ENCODE measurements around the gene TMEM95. TPM values are rescaled to one million over a fixed set of nuclear protein-coding genes. Genes with fewer than 3 reads are reported as not detected.
"Not testable (repeated sequence)": the region's sequence is repeated elsewhere in the genome, so short reads cannot be mapped to it uniquely, and the experiment has no call there.

TMEM95 gene
- total RNA-seq, 1 donor from 2014 or later = not detected

DNA sequence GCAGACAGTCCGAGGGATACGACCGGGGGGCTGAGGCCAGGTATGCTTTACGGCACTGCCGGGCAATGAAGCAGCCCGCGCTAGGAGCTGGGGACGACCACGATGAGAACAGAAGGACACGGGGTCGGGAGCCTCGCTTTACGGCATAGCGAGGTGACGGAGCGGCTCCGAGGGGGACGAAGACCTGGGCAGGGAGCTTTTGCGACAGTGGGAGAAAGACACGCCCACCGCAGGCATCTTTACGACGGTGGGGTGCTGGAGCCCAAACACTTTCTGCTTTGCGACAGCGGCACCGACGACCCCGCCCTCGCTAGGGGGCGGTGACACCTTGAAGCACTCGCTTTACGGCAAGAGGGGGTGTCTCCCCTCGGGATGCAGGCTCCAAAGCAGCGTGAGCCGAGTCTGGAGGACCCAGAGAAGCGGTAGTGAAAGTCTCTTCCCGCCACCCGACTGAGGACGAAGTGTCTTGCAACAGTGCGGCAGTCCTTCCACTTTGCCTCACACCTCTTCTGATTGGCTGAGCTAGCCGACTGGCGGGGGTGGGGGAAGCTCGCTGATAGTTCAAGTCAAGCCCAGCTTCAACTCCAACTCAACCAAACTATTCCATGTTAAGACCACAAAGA lies 25.5 kb upstream of the TMEM95 start:
- intact Hi-C loops (cut with micrococcal nuclease) = loop anchor here (1.0 to 2.0 kb wide), 2 partner anchors 15 to 21 kb away; partner anchors contain the start of gene GPS2
- H3K4me3 Mint-ChIP-seq = peak overlapping the region; percentile 91
- H3K4me1 Mint-ChIP-seq = peaks cover 38% of the 10 kb centered on the region
- H3K36me3 Mint-ChIP-seq (ENCODE audit: low read depth) = peaks cover 3% of the 10 kb centered on the region
- peak overlapping the region; percentile 91 for H3K27ac Mint-ChIP-seq
- DNase-seq = peak; percentile 99
- no peaks in the 10 kb centered on the region for H3K9me3 Mint-ChIP-seq
- H3K27me3 Mint-ChIP-seq = no peaks in the 10 kb centered on the region

DNA sequence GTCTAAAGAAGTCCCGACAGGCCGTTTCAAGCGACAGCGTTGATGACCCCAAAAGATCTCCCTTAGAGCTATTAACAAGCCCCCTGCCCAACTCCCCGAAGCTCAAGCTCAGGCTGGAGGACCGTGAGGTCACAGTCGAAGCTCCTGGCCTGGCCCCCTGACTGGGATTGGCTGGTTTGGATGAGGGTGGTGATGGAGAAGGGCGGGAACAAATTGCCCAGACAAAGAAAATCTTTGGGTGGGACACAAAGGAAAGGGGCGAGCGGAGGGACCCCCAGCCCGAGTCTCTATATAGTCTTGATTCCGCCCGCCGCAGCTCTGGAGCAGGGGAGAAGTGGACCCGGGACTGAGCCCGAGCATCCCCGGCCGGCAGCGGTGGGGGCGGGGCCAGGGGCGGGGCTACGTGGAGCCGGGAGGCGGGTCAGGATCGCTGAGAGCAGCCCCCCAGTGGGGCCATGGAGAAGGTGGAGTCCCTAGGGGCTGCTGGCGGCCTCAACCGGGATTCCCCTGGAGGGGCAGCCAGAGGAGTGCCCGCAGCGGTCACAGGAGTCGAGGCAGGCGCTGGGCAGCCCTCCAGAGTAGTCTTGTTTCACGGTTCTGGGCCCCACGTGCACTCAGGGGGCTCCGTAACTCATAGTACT lies 24.8 kb upstream of the TMEM95 start:
- Mint-ChIP-seq H3K36me3 (ENCODE audit: low read depth) (no peaks in the 10 kb centered on the region), H3K4me1 (peaks cover 40% of the 10 kb centered on the region), H3K27me3 (no peaks in the 10 kb centered on the region), H3K27ac (peak overlapping the region; percentile 91), H3K4me3 (peak overlapping the region; percentile 91), H3K9me3 (no peaks in the 10 kb centered on the region)
- intact Hi-C loops (cut with micrococcal nuclease) = loop anchor here (1.0 to 2.0 kb wide), 2 partner anchors 15 to 22 kb away; partner anchors contain the start of gene GPS2
- DNase-seq = peak; percentile 94

DNA sequence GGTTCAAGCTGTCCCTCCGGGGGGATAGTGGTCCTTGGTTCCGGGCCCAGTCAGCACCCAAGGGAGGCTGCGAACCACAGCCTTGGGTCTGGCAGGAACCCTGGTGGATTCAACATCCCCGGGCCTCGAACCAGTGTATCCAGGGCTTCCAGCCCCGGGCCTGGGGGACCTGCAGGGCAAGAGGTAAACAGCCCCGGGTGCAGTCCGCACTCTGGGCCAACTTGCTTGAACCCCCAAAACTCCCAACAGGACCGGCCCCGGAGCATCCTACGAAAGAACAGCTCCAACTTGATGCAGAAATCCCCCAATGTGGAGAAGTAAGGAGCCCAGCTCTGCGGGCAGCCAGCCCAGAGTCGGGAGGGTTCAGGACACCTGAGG lies 24.3 kb upstream of the TMEM95 start:
- Mint-ChIP-seq H3K4me3 (peak overlapping the region; percentile 91), H3K36me3 (ENCODE audit: low read depth) (no peaks in the 10 kb centered on the region), H3K27me3 (no peaks in the 10 kb centered on the region), H3K4me1 (peaks cover 45% of the 10 kb centered on the region), H3K27ac (peak overlapping the region; percentile 91), H3K9me3 (no peaks in the 10 kb centered on the region)
- no peak for DNase-seq
- intact Hi-C loops (cut with micrococcal nuclease) = no loop called here

- Mint-ChIP-seq H3K4me1 (peaks cover 50% of the 10 kb centered on the region), H3K9me3 (no peaks in the 10 kb centered on the region), H3K27ac (peak overlapping the region; percentile 85), H3K27me3 (no peaks in the 10 kb centered on the region), H3K36me3 (ENCODE audit: low read depth) (peaks cover 3% of the 10 kb centered on the region), H3K4me3 (peak overlapping the region; percentile 72)
- intact Hi-C loops (cut with micrococcal nuclease) = no loop called here
- no peak for DNase-seq
Observed at GRCh38 chr17:7332111-7332510, 22.8 kb upstream of the TMEM95 start.

GRCh38 chr17:7332600-7333069 lies 22.3 kb upstream of the TMEM95 start:
- H3K4me3 Mint-ChIP-seq = peak overlapping the region; percentile 72
- H3K4me1 Mint-ChIP-seq = peaks cover 52% of the 10 kb centered on the region
- H3K36me3 Mint-ChIP-seq (ENCODE audit: low read depth); H3K9me3 Mint-ChIP-seq; intact Hi-C loops (cut with micrococcal nuclease); H3K27me3 Mint-ChIP-seq: not testable (repeated sequence)
- DNase-seq = peak; percentile 85
- H3K27ac Mint-ChIP-seq = peak overlapping the region; percentile 85

GRCh38 chr17:7334938-7335538 lies 19.9 kb upstream of the TMEM95 start:
- peaks cover 15% of the 10 kb centered on the region for H3K36me3 Mint-ChIP-seq (ENCODE audit: low read depth)
- intact Hi-C loops (cut with micrococcal nuclease) = no loop called here
- peak overlapping the region; percentile 86 for H3K27ac Mint-ChIP-seq

DNA sequence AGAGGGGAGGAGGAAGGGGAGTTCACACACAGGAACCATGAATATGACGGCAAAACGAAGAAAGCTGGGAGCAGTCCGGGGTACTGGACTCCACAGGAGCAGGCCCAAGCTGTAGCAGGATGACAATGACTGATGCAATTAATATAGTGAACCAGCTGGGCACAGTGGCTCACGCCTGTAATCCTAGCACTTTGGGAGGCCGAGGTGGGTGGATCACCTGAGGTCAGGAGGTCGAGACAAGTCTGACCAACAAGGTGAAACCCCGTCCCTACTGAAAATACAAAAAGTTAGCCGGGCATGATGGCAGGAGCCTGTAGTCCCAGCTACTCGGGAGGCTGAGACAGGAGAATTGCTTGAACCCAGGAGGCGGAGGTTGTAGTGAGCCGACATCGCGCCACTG lies 19.2 kb upstream of the TMEM95 start:
- not testable (repeated sequence) for H3K27me3 Mint-ChIP-seq, DNase-seq, H3K9me3 Mint-ChIP-seq
- Mint-ChIP-seq H3K36me3 (ENCODE audit: low read depth) (peaks cover 20% of the 10 kb centered on the region), H3K27ac (peak overlapping the region; percentile 86), H3K4me3 (peak overlapping the region; percentile 91), H3K4me1 (peaks cover 46% of the 10 kb centered on the region)
- intact Hi-C loops (cut with micrococcal nuclease) = loop anchor here (2.0 kb wide), 1 partner anchor 15 kb away; no protein-coding TSS in a partner anchor

More at GRCh38 chr17:7334938-7335538, 19.9 kb upstream of the TMEM95 start:
- Mint-ChIP-seq H3K4me3 (peak overlapping the region; percentile 91), H3K27me3 (no peaks in the 10 kb centered on the region), H3K9me3 (no peaks in the 10 kb centered on the region), H3K4me1 (peaks cover 47% of the 10 kb centered on the region)
- no peak for DNase-seq

GRCh38 chr17:7336240-7337175 lies 18.4 kb upstream of the TMEM95 start, which contains the start of gene ACAP1:
Gene ACAP1 (plus strand): TSS chr17:7336529. CDS start chr17:7336735, 206 bp downstream.
- Mint-ChIP-seq H3K4me1 (peaks cover 46% of the 10 kb centered on the region), H3K4me3 (peak within 1 kb of the TSS; percentile 91), H3K9me3 (no peaks in the 10 kb centered on the region), H3K27me3 (no peaks in the 10 kb centered on the region), H3K36me3 (ENCODE audit: low read depth) (peaks cover 22% of the 10 kb centered on the region), H3K27ac (peak within 1 kb of the TSS; percentile 86)
- intact Hi-C loops (cut with micrococcal nuclease) = loop anchor here (2.0 kb wide), 1 partner anchor 14 kb away; no protein-coding TSS in a partner anchor
- peak; percentile 95 for DNase-seq

- not testable (repeated sequence) for H3K27me3 Mint-ChIP-seq, H3K9me3 Mint-ChIP-seq
- Mint-ChIP-seq H3K4me1 (peaks cover 37% of the 10 kb centered on the region), H3K27ac (peak overlapping the region; percentile 86), H3K4me3 (peak overlapping the region; percentile 91), H3K36me3 (ENCODE audit: low read depth) (peaks cover 29% of the 10 kb centered on the region)
- intact Hi-C loops (cut with micrococcal nuclease) = loop anchor here (2.0 kb wide), 1 partner anchor 13 kb away; no protein-coding TSS in a partner anchor
- peak; percentile 59 for DNase-seq
Observed at GRCh38 chr17:7337600-7337999, 17.4 kb upstream of the TMEM95 start.

- H3K4me1 Mint-ChIP-seq = peaks cover 29% of the 10 kb centered on the region
- H3K27ac Mint-ChIP-seq = no peak overlapping the region
- peaks cover 39% of the 10 kb centered on the region for H3K36me3 Mint-ChIP-seq (ENCODE audit: low read depth)
Observed at GRCh38 chr17:7340179-7340578, 14.8 kb upstream of the TMEM95 start.

DNA sequence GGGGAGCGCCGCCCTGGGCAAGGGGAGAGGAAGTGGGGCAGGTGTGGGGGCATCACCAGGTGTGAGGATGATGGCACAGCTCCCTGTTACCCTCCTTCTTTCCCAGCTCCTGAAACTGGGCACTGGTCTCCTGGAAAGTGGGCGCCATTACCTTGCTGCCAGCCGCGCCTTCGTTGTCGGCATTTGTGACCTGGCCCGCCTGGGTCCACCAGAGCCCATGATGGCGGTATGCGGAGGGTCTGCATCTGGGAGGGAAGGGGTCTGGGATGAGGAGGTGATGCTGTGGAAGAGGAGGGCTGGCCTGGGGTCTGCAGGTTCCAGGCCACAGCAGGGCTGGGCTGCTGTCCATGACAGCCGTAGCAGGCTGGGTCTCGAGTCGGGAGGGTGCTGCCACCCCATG lies 13.1 kb upstream of the TMEM95 start:
- peaks cover 18% of the 10 kb centered on the region for H3K4me1 Mint-ChIP-seq
- H3K27ac Mint-ChIP-seq = peak overlapping the region; percentile 34
- intact Hi-C loops (cut with micrococcal nuclease) = no loop called here
- no peaks in the 10 kb centered on the region for H3K27me3 Mint-ChIP-seq
- DNase-seq = no peak
- no peak overlapping the region for H3K4me3 Mint-ChIP-seq
- H3K36me3 Mint-ChIP-seq (ENCODE audit: low read depth) = peaks cover 44% of the 10 kb centered on the region
- no peaks in the 10 kb centered on the region for H3K9me3 Mint-ChIP-seq

More at GRCh38 chr17:7340179-7340578, 14.8 kb upstream of the TMEM95 start:
- Mint-ChIP-seq H3K4me3 (no peak overlapping the region), H3K27me3 (no peaks in the 10 kb centered on the region), H3K9me3 (no peaks in the 10 kb centered on the region)
- intact Hi-C loops (cut with micrococcal nuclease) = no loop called here
- DNase-seq = no peak

GRCh38 chr17:7343250-7343649 lies 11.7 kb upstream of the TMEM95 start:
- no peak for DNase-seq
- Mint-ChIP-seq H3K27me3 (no peaks in the 10 kb centered on the region), H3K27ac (no peak overlapping the region), H3K36me3 (ENCODE audit: low read depth) (peaks cover 46% of the 10 kb centered on the region), H3K9me3 (no peaks in the 10 kb centered on the region), H3K4me3 (no peak overlapping the region), H3K4me1 (peaks cover 8% of the 10 kb centered on the region)
- intact Hi-C loops (cut with micrococcal nuclease) = no loop called here

Measured in activated CD4-positive, alpha-beta T cell treated with anti-CD3 and anti-CD28 coated beads, Interleukin-2, amount 10 ng/mL, durations not matched to agents 24 days and 14 days (primary cell).